WTC11 (cell line): ENCODE results near the gene RGS7.

Experiments
- AFF4 ChIP-seq: sonication (generic); formaldehyde crosslinking; IDR thresholded peaks from 2 replicates; pipeline ENCODE4 v1.8.1; 2023; ENCODE audit warnings: mild to moderate bottlenecking, missing genetic modification reagents, borderline replicate concordance
- ATF6 ChIP-seq: sonication (generic); formaldehyde crosslinking; IDR thresholded peaks from 2 replicates; pipeline ENCODE4 v1.8.1; 2023; ENCODE audit warnings: mild to moderate bottlenecking, missing genetic modification reagents
- CTCF ChIP-seq: fragments of 200-600 bp; IDR thresholded peaks from 2 replicates; pipeline ENCODE4 v1.8.0; 2022; ENCODE audit warnings: antibody characterized with exemption
- MAX ChIP-seq: sonication (generic); formaldehyde crosslinking; IDR thresholded peaks from 2 replicates; pipeline ENCODE4 v1.8.0; 2022; ENCODE audit warnings: mild to moderate bottlenecking, missing genetic modification reagents
- SMAD3 ChIP-seq: sonication (generic); formaldehyde crosslinking; IDR thresholded peaks from 2 replicates; pipeline ENCODE4 v1.8.0; 2022; ENCODE audit warnings: missing genetic modification reagents, mild to moderate bottlenecking, borderline replicate concordance

- TF ChIP-seq CTCF (no peak), ATF6 (CRISPR knock-in tag) (no peak), SMAD3 (CRISPR knock-in tag) (no peak), AFF4 (CRISPR knock-in tag) (no peak), MAX (CRISPR knock-in tag) (no peak)
These were observed 213.1 kb downstream of the RGS7 start for GRCh38 chr1:241143765-241144442.
